C4-2B (cell line): ENCODE data around the gene HMGN4.
A peak's percentile ranks its signal among the peaks of the same experiment; 100 is the strongest.
"Not testable (repeated sequence)": the region's sequence is repeated elsewhere in the genome, so short reads cannot be mapped to it uniquely, and the experiment has no call there.

ENCODE experiments used
- H3K27ac ChIP-seq: fragments of 450-650 bp; 2 replicates; pipeline ENCODE4 v1.5.1; 2017
- CTCF ChIP-seq: fragments of 450-650 bp; conservative IDR thresholded peaks from 2 replicates; pipeline ENCODE4 v1.5.1; 2017; ENCODE audit warnings: mild to moderate bottlenecking
- ZFX ChIP-seq: fragments of 450-650 bp; IDR thresholded peaks from 2 replicates; pipeline ENCODE4 v1.6.1; 2017

Gene HMGN4

DNA sequence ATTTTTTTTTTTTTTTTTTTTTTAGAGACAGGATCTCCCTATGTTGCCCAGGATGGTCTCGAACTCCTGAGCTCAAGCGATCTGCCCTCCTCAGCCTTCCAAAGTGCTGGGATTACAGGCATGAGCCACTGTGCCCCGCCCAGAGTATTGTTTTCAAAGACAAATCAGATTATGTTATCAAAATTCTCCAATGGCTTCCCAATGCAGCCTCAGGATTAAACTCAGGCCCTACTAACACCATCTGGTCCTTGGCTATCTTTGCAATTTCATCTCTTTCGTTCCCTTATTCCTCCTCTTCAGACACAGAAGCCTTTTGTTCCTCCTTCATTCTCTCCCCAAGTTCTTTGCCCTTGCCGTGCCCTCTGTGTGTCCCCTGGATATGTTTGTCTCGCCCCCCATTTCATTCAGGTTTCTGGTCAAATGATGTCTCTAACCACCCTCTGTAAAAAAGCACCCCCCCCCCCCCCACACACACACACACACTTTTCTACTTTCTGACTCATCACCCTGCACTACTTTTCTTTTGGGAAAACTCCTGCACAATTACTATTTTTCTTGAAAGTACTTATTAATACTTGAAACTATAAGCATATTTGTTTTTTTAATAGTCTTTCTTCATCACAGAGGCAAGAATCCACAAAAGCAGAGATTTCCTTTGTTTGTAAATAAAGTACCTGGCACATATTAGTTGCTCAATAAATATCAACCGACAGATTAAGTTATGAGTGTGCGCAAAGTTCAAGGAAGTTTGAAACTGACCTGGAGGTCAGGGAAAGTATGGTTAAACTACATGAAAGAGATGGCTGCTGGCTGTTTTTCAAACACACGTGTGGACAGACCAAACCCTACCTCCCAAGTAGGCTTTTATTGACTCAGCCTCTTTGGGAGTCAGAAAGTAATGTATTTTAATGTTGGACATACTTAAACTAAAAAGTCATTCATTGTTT, 21.4 kb upstream of the HMGN4 start:
- TF ChIP-seq CTCF = no peak
- TF ChIP-seq ZFX = no peak
- H3K27ac ChIP-seq = no peak overlapping the region

DNA sequence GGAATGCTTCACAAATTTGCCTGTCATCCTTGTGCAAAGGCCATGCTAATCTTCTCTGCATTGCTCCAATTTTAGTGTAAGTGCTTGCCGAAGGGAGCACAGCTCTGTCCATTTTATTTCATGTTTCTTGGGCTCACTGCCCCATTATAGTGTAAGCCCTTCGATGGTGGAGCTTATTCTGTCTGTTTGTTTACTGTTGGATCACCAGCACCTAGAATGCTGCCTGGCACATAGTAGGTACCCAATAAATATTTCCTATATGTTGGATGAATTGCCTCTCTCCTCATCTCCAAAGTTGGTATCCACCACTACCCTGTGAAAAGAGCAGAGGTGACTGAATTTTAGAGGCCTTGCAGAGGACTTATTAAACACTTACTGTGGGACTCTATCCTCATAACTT, 18.8 kb upstream of the HMGN4 start:
- TF ChIP-seq CTCF (no peak), ZFX (no peak)

GRCh38 chr6:26520237-26520849, 17.8 kb upstream of the HMGN4 start:
- no peak for TF ChIP-seq ZFX
- TF ChIP-seq CTCF = no peak
- peak overlapping the region; percentile 80 for H3K27ac ChIP-seq

More for the DNA sequence above, 18.8 kb upstream of the HMGN4 start:
- no peak overlapping the region for H3K27ac ChIP-seq

DNA sequence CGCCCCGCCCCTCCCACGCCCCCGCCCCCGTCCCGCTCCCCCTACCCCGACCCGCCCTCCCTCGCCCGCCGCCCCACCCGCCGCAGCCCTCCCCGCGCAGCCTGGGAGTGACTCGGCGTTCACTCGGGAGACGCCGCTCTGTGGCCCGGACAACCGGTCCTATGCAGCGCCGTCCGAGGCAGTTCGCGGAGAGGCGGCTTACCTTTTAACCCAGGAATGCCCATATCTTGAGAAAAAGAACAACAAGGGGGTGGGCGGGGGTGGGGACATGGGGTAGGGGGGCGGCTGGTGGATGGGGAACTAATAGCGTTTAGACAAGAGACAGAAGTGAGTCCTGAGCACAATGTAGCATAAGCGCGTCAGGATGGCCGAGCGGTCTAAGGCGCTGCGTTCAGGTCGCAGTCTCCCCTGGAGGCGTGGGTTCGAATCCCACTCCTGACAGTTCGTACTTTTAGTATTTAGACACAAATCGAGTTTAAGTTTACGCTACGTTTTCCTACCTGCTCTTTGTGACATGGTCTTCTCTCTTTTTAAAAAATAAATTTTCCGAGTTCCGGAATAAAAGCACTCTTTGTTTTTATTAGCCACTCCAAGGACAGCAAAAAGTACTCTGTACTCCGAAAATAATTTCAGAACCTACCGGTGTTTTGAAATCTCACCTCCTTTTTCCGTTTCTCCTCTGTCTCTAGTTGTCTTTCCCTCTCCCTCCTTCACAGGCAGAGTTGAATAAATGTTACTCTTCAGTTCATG, 17.1 kb upstream of the HMGN4 start:
- TF ChIP-seq CTCF = no peak
- no peak for TF ChIP-seq ZFX
- H3K27ac ChIP-seq = peak overlapping the region; percentile 80

- TF ChIP-seq CTCF (peak; percentile 14), ZFX (no peak)
- H3K27ac ChIP-seq = no peak overlapping the region
These were observed 16.4 kb upstream of the HMGN4 start for GRCh38 chr6:26521600-26522391.

DNA sequence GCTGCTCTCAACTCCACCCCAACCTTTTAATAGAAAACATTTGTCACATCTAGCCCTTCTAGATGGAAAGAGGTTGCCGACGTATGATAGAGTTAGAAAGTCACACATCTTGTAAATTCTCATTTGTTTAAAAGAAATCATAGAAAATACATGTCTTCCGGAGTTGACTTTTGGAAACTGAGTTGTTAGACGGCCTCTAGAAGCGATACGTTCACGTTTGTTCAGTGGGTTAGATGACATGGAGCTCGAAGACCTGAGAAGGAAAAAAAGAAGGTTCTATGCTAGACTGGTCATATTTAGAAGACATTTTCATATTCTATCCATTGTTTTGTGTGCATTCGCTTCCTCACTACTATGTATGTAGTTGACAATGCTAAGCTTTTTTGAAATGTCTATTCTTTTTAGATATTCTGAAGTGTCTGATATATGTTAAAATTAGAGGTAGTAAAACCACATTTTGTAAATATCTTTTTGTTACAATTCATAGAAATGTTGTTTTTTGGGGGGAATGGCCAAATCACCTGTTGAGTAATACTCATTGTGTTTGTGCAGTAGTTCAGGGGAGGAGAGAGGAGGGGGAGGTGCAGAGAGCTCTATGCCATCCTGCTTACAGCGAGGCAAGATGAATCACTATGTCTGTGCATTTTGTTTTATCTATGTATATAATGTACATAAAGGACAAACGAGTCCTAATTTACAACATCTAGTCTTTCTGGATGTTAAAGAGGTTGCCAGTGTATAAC, 15.5 kb upstream of the HMGN4 start:
- not testable (repeated sequence) for H3K27ac ChIP-seq

GRCh38 chr6:26524314-26524713, 13.9 kb upstream of the HMGN4 start:
- H3K27ac ChIP-seq = not testable (repeated sequence)
